LNCAP (cell line): Measurements from ENCODE around the gene LAX1.

Experiments
- CTCF ChIP-seq: fragments of 450-650 bp; IDR thresholded peaks from 2 replicates; pipeline ENCODE4 v1.5.1; 2017; ENCODE audit warnings: mild to moderate bottlenecking

Gene LAX1

GRCh38 chr1:203765029-203765837 is at the start of gene LAX1:
LAX1 (plus strand) TSS chr1:203765183; CDS start chr1:203765566, 383 bp downstream.
- no peak for TF ChIP-seq CTCF

GRCh38 chr1:203717120-203717519 is 47.9 kb upstream of the LAX1 start:
- no peak for TF ChIP-seq CTCF

GRCh38 chr1:203720242-203720641 is 44.7 kb upstream of the LAX1 start:
- TF ChIP-seq CTCF: no peak

- TF ChIP-seq CTCF: no peak
Observed at GRCh38 chr1:203722909-203723308, 42.1 kb upstream of the LAX1 start.

- no peak for TF ChIP-seq CTCF
Observed at GRCh38 chr1:203726417-203726867, 38.5 kb upstream of the LAX1 start.

GRCh38 chr1:203733009-203733863 is 31.7 kb upstream of the LAX1 start:
- no peak for TF ChIP-seq CTCF

GRCh38 chr1:203742436-203742835 is 22.5 kb upstream of the LAX1 start:
- TF ChIP-seq CTCF: no peak
